ENCODE measurements around the gene IL20RB. TPM values are rescaled to one million over a fixed set of nuclear protein-coding genes. Genes with fewer than 3 reads are reported as not detected.
A peak's percentile ranks its signal among the peaks of the same experiment; 100 is the strongest.

The IL20RB gene
- total RNA-seq, 1 donor from 2014 or later: 1.8 TPM

DNA sequence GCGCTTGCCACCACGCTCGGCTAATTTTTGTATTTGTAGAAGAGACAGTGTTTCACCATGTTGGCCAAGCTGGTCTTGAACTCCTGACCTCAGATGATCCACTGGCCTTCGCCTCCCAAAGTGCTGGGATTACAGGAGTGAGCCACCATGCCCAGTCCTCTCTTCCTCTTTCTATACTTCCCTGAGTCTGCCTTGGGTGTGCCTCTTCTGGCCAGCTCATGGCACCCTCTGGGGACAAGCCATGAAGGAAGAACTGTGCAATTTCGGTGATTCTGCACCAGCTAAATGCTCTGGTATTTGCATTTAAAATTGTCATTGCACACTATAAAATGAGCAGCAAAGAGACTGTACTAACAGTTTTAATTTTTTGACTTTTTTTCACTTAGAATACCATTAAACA is 66.6 kb downstream of the IL20RB start:
- Histone ChIP-seq H3K4me3 (no peak overlapping the region), H3K9me3 (no peaks in the 10 kb centered on the region), H3K36me3 (no peaks in the 10 kb centered on the region), H3K4me1 (no peaks in the 10 kb centered on the region), H3K27me3 (ENCODE audit: low read depth) (no peaks in the 10 kb centered on the region), H3K27ac (no peak overlapping the region)
- no peak for ATAC-seq
- DNase-seq: no peak
- intact Hi-C loops (cut with DNase I): no loop called here
- TF ChIP-seq, protein P1, sequence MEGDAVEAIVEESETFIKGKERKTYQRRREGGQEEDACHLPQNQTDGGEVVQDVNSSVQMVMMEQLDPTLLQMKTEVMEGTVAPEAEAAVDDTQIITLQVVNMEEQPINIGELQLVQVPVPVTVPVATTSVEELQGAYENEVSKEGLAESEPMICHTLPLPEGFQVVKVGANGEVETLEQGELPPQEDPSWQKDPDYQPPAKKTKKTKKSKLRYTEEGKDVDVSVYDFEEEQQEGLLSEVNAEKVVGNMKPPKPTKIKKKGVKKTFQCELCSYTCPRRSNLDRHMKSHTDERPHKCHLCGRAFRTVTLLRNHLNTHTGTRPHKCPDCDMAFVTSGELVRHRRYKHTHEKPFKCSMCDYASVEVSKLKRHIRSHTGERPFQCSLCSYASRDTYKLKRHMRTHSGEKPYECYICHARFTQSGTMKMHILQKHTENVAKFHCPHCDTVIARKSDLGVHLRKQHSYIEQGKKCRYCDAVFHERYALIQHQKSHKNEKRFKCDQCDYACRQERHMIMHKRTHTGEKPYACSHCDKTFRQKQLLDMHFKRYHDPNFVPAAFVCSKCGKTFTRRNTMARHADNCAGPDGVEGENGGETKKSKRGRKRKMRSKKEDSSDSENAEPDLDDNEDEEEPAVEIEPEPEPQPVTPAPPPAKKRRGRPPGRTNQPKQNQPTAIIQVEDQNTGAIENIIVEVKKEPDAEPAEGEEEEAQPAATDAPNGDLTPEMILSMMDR (IDR thresholded peaks at IDR 0.05): no peak

DNA sequence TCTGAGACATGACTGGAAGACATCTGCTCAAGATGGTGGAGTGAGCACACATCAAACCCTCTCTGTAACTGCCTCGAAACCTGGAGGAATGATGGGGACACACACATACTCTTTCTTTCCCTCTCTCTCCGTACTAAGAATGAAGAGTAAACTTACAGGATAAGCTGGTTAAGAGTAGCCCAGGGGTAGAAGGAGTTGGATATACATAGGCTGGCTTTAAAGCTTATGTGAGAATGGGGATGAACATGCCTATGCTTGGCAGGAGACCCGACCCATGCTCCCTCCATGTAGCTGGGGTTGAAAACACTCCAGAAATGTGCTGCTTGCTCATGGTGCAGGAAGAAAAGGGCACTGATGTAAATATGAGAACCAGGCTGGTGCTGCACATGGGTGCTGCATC is 68.9 kb downstream of the IL20RB start:
- ATAC-seq: no peak
- Histone ChIP-seq H3K27me3 (ENCODE audit: low read depth) (peaks cover 3% of the 10 kb centered on the region), H3K36me3 (no peaks in the 10 kb centered on the region), H3K27ac (no peak overlapping the region), H3K4me1 (no peaks in the 10 kb centered on the region), H3K4me3 (no peak overlapping the region), H3K9me3 (no peaks in the 10 kb centered on the region)
- no peak for DNase-seq
- TF ChIP-seq, protein P1 (IDR thresholded peaks at IDR 0.05): no peak
- intact Hi-C loops (cut with DNase I): no loop called here

DNA sequence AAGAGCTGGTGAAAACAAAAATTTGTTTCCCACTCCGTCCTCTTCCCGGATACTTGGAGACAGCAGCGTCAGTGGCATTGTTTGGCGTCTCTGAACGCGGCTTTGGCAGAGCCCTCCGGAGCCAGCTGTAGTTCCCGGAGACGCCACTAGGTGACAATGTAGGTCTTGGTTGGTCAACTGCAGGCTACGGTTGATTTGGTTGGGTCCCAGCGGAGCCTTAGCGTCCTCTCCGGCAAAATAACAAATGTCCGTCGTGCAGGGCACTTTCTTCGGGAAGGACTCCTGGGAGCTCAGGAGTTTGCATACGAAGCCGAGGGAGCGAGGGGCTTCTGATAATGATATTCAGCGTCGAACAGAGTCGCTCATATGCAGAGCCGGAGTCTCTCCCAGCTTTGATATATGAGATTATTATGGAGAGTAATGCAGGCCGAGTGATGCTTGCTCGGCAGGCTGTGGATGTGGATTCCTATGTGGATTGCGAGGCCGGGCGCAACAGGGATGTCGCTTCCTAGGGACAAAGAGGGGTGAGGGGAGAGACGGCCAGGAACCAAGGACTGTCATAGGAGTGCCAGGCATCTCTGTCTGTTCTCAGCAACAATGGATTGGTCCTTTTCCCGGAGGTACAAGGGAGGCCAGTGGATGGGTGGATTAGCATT is 74.8 kb downstream of the IL20RB start:
- no peak overlapping the region for H3K27ac ChIP-seq
- no peaks in the 10 kb centered on the region for H3K36me3 ChIP-seq
- TF ChIP-seq, protein P1 (IDR thresholded peaks at IDR 0.05): peak; percentile 99
- intact Hi-C loops (cut with DNase I): no loop called here
- H3K9me3 ChIP-seq: no peaks in the 10 kb centered on the region
- DNase-seq (peak; percentile 87), ATAC-seq (peak; percentile 93)
- peak overlapping the region; percentile 49 for H3K4me3 ChIP-seq
- H3K4me1 ChIP-seq: peaks cover 6% of the 10 kb centered on the region
- H3K27me3 ChIP-seq (ENCODE audit: low read depth): peaks cover 12% of the 10 kb centered on the region

GRCh38 chr3:137035631-137036030 is 77.8 kb downstream of the IL20RB start:
- TF ChIP-seq, protein P1 (IDR thresholded peaks at IDR 0.05): no peak
- Histone ChIP-seq H3K27ac (no peak overlapping the region), H3K4me3 (no peak overlapping the region), H3K9me3 (no peaks in the 10 kb centered on the region), H3K36me3 (no peaks in the 10 kb centered on the region), H3K4me1 (peaks cover 6% of the 10 kb centered on the region), H3K27me3 (ENCODE audit: low read depth) (peaks cover 12% of the 10 kb centered on the region)
- no peak for ATAC-seq
- no peak for DNase-seq
- intact Hi-C loops (cut with DNase I): no loop called here

DNA sequence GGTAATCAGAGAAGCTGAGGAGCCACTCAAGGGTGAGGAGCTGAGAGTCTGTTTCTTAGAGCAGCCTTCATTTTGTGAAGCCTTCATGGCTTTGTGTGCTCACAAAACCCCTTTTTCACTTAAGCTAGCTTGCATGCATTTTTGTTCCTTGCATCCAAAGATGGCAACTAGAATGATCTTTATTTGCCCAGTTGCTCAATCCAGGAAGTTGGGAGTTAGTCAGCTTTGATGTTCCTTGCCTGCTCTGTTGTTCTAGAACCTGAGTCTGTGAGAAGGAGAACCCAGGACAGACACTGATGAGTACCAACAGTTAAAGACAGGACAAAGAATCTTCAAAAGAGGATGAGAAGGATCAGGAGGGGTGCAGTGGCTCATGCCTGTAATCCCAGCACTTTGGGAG is 81.8 kb downstream of the IL20RB start:
- Histone ChIP-seq H3K4me3 (no peak overlapping the region), H3K9me3 (no peaks in the 10 kb centered on the region), H3K36me3 (no peaks in the 10 kb centered on the region), H3K4me1 (no peaks in the 10 kb centered on the region), H3K27ac (no peak overlapping the region), H3K27me3 (ENCODE audit: low read depth) (no peaks in the 10 kb centered on the region)
- TF ChIP-seq, protein P1 (IDR thresholded peaks at IDR 0.05): no peak
- ATAC-seq: no peak
- intact Hi-C loops (cut with DNase I): no loop called here
- no peak for DNase-seq
